Activated CD4-positive, alpha-beta T cell treated with anti-CD3 and anti-CD28 coated beads for 1 hour (primary cell): ENCODE data around the gene CRLF3.
"Not testable (repeated sequence)": the region's sequence is repeated elsewhere in the genome, so short reads cannot be mapped to it uniquely, and the experiment has no call there.

Experiments
- DNase-seq: peaks from one replicate; pipeline ENCODE4 v3.0.0-alpha.2; 2020

The CRLF3 gene

DNA sequence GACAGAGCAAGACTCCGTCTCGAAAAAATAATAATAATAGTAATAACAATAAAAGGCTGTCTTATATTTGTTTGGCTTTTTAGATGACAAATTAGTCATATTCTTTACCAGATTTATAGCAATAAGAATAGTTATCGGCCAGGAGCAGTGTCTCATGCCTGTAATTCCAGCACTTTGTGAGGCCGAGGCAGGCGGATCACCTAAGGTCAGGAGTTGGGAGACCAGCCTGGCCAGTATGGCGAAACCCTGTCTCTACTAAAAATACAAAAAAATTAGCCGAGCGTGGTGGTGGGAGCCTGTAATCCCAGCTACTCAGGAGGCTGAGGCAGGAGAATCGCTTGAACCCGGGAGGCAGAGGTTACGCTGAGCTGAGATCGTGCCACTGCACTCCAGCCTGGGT lies 10.3 kb downstream of the CRLF3 start:
- DNase-seq = not testable (repeated sequence)

DNA sequence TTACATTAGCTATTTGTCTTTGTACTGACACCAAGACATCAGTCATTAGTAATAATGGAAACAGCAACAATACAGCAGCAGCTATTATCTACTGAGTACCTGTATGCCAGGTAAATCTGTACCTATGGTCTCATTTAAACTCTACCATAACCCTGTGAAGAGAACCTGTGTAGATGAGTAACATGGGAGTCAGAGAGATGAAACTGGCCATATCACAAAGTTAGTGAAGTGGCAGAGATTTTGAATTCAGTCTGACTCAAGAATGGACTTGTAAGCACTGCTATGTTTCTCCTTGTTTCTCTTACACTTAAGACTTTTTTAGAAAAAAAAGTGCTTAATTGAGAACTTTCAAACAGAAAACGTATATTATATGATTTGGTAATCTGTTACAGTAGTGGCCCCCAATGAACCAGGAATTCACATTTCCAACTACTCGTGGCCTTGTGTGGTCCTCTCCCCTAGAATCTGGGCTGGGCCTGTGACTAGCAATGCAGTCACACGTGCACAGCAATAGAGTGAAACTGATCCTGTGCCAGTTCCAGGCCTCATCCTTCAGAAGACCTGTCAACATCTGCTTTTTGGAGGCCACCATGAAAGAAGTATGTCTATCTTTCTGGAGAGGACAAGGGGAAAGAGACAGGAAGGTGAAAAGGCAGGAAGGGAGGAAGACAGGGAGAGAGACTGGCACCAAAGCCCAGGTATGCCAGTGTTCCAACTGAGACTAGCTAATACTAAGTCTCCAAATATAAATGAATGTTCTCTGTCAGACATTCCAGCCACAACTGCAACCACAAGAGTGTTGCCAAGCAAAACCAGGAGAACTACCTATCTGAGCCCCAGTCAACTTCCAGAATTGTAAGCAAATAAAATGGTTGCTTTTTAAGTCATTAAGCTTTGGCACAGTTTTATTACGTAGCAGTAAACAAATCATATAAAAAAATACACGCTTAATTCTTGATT lies 12.0 kb downstream of the CRLF3 start:
- DNase-seq = no peak

DNA sequence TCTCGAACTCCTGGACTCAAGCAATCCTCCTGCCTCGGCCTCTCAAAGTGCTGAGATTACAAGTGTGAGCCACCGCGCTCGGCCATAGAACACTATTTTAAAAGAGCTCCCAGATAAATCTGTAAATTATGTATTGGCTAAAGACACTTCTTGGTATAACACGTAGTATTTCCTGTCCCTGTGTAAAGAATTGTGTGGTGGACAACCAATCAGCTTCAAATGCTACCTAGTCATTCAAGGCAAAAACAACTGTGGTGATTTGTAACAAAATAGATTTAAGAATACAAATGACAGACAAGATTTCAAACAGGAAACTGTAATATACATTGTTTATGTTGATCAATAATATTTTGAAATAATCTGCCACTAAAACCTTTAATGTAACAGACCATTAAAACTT lies 14.6 kb downstream of the CRLF3 start:
- no peak for DNase-seq

DNA sequence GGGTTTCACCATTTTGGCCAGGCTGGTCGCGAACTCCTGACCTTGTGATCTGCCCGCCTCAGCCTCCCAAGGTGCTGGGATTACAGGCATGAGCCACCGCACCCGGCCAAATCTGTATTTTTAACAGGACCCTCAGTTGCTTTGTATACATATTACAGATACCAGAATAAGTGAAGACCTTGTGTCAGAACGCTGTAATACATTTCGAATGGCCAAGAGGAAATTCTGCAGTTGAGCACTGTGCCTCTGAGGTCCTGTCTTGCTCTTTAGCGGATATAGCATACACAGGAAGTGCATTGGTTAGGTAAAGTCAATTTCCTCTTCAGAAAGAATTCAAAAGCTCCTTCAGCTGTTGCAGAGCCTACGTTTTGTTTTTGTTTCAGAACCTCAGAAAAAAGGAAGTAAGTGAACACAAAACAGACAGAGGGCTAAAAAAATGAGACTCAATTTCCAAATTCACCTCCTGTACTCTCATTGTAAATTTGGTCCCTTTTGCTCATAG lies 15.7 kb downstream of the CRLF3 start:
- no peak for DNase-seq

DNA sequence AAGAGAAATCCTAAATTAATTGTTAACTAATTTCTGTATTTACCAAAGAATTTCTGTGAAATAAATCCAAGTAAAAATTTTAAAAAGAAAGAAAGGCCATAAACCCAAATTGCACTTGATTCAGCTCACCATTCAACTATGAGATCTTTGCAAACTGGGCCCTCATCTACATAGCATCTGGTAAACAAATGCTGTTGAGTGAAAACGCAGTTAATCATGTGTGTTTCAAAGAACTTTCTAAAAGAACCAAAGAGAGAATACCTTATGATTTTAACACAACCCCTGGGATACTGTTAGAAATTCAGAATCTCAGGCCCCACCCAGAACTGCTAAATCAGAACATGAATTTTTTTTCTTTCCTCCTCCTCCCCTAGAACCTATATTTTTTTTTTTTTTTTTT lies 16.6 kb downstream of the CRLF3 start:
- DNase-seq = no peak

DNA sequence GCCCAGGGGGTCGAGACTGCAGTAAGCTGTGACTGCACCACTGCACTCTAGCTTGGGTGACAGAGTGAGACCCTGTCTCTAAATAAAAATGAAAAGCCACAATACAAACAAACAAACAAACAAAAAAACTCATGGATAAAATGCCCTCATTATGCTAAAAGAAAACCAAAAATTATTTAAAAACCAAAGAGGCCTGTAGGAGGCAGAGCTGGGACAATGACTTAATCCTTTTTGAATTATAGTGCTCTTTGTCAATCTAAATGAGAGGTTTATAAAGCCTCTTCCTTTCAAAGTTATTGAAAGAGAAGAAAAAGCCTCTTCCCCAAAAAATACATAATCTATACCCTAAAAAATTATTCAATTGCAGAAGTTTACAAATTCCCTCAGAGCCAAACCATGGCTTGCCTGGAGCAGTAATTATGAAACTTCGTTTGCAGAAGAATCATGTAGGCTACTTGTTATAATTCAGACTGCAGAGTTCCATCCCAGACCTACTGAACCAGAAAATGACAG lies 18.5 kb downstream of the CRLF3 start:
- DNase-seq = no peak

DNA sequence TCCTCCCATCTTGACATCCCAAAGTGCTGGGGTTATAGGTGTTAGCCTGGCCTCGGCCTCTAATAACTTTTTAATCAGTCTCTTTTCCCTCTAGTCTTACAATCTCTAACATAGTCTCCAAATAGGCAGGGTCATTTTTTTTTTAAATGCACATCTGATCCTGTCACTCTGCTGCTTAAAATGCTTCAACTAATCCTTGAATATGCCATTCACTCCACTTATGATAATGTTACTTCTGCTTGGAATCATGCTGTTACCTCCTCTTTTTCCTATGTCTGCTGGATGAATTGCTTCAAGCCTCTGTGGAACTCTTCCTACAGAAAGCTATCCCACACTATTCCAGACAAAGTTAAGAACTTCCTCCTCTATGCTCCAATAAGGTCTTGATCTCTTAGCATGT lies 22.8 kb downstream of the CRLF3 start:
- no peak for DNase-seq

DNA sequence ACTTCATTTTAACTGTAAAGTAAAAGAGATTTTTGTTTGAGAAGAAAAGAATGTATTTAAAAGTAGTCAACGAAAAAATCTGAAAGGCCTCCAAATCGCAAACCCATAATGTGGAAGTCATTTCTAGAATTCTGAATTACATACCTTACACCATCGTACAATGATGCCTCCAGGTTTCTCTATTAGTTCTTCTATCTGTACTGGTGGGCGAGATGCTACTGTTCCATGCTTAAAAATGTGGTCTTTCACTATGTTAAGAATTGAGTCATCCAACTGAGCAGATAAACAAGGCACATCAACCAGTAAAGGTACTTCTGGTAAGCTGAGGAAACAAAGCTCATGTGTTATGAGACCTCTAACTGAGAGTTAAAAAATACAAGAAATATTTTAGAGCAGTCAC lies 28.5 kb downstream of the CRLF3 start:
- no peak for DNase-seq

DNA sequence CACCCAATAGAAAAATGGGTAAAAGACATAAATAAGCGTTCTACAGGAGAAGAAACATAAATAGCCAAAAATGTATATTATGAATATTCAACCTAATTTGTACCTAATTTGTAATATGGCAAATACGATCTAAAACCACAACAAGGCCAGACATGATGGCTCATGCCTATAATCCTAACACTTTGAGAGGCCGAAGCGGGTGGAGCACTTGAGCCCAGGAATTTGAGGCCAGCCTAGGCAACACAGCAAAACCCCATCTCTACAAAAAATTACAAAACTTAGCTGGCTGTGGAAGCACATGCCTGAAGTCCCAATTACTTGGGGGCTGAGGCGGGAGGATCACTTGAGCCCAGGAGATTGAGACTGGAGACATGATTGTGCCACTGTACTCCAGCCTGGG lies 30.1 kb downstream of the CRLF3 start:
- no peak for DNase-seq

DNA sequence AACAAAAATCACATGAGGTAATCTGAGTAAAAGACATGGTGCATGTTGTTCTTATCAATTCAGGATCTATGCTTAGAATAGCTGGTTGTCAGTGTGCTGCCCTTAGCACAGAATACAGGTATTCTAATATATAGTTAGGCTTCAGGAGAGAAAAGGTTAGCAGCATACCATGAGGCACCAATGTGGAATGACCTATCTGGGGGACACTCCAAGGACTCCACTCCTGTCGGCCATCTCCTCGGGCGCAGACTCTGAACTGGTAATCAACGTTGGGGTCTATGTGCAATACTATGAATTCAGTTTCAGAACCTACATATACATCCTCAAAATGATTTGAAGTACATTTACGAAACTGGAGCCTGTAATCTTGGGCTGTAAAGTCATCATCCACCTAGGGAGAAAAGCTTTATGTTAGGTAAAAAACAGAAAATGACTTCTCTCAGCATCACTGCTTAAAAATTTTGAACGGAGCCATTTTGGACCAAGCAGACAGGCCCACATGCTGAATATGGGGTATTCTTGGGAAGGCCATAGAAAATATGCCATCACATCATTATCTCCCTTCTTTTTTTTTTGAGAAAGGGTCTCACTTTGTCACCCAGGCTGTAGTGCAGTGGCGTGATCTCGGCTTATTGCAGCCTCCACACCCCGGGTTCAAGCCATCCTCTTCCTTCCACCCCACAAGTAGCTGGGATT lies 31.1 kb downstream of the CRLF3 start:
- no peak for DNase-seq

DNA sequence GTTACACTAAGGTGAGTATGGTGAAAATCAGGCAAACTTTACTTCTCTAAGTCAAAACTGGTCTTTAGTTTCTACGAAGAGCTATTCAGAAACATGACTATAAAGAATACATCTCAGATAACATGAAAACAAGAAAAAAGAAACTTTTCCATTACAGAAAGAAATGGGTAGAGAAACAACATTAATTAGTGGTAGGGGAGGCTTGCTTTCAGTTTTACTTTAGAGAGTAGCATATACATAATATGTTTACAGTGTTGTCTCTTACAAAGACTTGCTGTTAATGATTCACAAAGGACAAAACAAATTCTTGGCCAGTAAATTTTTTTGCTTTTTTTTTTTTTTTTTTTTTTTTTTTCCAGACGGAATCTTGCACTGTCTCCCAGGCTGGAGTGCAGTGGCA lies 34.2 kb downstream of the CRLF3 start:
- DNase-seq = no peak

DNA sequence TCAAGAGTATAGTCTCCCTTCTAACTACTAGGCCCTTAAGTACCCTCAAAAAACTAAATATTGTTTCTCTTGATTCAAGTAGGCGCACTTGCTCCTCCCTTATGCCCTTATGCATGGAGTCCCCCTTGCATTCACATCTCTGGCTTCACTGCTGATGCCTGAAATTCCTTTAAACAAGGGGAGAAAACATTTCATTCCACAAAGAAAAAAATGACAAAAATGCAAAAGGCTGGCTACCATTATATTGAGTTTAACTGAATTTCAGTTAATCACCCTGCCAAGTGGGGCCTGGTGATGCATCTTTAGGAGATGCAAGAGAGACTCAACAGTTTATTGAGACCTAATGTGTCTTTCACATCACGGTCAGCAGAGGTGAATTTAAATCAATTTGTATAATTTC lies 35.6 kb downstream of the CRLF3 start:
- DNase-seq = no peak

DNA sequence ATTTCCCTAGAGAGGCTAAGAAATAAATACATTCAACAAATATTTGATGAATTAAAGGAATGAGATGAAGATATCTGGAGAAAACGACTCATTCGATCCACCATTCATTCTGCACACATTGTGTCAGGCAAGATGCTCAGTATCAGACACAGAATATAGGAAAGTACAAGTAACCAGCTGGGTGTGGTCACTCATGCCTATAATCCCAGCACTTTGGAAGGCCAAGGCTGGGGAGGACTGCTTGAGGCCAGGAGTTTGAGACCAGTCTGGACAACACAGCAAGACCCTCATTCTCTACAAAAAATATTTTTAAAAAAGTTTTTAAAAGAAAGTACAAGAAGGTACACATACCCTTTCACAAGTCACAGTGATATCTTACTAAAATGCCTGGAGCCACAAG lies 42.3 kb downstream of the CRLF3 start:
- DNase-seq = no peak

DNA sequence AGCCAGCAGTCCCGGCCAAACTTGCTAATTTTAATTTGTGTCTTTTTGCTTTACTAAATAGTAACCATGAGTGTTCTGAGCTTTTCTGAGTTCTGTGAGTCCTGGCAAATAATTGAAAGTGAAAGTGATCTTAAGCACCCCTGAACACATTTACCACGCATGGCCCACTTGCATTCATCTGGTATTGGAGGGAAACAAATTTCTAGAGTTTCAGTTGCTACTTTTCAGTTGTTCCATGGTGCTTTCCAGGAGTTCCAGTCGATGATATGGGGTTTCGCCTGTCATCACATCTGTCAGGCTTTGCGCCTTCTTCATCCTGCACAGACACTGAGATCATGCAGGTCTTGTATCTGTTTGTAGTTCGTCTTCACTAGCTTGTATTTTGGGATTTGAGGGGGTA lies 44.1 kb downstream of the CRLF3 start:
- no peak for DNase-seq

DNA sequence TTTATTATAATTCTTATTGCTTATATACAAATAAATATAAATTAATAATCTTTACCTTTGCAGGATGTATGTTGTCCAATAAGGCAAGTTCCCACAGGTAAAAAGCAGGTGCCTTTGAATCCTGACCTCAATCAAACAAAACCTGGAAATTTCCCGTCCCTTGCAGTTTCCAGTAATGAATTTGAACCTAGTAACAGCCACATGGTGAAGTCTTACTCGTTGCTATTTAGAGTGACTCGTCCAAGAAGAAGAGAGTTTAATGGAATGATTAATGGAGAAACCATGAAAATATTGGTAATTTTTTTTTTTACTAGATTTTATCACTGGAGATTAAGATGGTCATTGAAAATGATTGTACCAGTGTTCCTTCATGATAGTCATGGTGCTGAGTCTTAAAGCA lies 55.7 kb downstream of the CRLF3 start:
- DNase-seq = not testable (repeated sequence)

DNA sequence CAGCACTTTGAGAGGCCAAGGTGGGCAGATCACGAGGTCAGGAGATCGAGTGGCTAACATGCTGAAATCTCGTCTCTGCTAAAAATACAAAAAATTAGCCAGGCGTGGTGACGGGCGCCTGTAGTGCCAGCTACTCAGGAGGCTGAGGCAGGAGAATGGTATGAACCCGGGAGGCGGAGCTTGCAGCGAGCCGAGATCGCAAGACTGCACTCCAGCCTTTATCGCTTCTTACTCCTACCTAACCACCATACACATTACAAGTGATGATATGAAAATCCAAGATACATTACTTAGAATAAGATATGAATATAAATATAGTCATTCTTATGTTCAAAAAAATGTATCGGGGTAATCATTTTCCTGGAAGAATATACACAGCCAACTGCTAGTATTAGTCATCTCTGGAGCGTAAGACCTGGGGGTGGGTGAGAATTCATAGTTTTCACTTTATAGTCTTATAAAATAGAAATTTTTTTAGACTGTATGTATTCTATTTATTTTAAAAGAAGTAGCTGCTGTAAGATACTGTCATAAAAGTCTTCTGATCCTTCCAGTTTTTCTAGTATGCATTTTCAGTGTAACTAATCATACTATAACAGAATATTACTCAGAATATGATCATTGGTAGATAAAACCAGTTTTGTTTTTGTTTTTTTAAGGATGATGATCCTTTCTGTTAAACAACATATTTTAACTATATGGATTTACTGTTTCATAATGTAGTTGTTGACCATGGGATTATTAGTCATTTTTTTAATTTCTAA lies 56.7 kb downstream of the CRLF3 start:
- DNase-seq = not testable (repeated sequence)

DNA sequence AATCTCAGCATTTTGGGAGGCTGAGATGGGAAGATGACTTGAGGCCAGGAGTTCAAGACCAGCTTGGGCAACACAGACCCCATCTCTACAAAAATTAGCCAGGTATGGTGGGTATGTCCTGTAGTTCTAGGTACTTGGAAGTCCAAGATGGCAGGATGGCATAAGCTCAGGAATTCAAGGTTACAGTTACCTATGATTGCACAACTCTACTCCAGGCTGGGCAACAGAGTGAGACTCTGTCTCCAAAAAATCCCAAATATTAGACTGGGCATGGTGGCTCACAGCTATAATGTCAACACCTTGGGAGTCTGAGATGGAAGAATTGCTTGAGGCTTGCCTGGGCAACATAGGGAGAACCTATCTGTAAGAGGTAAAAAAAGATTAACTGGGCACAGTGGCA lies 63.4 kb downstream of the CRLF3 start:
- DNase-seq = no peak

DNA sequence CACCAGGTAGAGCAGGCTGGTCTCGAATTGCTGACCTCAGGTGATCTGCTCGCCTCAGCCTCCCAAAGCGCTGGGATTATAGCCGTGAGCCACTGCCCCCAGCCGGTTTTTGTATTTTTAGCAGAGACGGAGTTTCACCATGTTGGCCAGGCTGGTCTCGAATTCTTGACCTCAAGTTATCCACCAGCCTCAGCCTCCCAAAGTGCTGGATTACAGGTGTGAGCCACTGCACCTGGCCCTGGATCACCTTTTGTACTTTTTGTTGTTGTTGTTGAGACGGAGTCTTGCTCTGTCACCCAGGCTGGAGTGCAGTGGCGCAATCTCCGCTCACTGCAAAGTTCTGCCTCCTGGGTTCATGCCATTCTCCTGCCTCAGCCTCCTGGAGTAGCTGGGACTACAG lies 71.2 kb downstream of the CRLF3 start:
- DNase-seq = not testable (repeated sequence)

DNA sequence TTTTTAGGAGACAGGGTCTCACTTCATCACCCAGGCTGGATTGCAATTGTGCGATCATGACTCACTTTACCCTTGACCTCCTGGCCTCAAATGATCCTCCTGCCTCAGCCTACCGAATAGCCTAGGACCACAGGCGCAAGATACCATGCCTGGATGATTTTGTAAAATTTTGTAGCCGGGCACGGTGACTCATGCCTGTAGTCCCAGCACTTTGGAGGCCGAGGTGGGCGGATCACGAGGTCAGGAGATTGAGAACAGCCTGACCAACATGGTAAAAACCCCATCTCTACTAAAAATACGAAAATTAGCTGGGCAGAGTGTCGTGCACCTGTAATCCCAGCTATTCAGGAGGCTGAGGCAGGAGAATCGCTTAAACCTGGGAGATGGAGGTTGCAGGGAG lies 73.5 kb downstream of the CRLF3 start:
- not testable (repeated sequence) for DNase-seq

DNA sequence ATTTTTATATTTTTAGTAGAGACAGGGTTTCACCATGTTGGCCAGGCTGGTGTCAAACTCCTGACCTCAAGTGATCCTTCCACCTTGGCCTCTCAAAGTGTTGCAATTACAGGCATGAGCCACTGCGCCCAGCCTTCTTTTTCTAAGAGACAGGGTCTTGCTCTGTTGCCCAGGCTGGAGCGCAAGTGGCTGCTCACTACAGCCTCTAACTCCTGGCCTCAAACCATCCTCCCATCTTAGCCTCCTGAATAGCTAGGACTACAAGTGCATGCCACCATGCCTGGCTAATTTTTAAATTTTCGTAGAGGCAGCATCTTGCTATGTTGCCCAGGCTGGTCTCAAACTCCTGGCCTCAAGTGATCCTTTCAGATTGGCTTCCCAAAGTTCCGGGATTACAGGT lies 76.9 kb downstream of the CRLF3 start:
- DNase-seq = not testable (repeated sequence)

DNA sequence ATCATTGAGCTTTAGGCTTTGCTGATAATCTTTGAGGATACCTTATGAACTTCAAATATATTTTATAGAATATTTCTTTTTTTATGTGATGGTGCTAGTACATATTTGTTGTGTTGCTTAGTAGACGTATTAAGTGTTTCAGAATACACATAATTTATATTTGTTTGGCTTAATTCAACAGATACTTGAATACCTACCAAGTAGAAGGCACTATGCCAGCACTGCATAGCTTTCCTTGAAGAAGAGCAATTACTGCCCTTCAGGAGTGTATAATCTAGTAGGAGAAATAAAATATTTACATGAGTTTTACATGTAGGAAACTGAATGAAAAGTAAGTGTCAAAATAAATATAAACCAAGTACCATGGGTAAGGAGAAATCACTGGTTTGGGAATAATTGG lies 81.8 kb downstream of the CRLF3 start:
- DNase-seq = not testable (repeated sequence)

DNA sequence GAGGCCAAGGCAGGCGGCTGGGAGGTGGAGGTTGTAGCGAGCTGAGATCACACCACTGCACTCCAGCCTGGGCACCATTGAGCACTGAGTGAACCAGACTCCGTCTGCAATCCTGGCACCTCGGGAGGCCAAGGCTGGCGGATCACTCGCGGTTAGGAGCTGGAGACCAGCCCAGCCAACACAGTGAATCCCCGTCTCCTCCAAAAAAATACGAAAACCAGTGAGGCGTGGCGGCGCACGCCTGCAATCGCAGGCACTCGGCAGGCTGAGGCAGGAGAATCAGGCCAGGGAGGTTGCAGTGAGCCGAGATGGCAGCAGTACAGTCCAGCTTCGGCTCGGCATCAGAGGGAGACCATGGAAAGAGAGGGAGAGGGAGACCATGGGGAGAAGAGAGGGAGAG lies 88.1 kb downstream of the CRLF3 start:
- DNase-seq = not testable (repeated sequence)

DNA sequence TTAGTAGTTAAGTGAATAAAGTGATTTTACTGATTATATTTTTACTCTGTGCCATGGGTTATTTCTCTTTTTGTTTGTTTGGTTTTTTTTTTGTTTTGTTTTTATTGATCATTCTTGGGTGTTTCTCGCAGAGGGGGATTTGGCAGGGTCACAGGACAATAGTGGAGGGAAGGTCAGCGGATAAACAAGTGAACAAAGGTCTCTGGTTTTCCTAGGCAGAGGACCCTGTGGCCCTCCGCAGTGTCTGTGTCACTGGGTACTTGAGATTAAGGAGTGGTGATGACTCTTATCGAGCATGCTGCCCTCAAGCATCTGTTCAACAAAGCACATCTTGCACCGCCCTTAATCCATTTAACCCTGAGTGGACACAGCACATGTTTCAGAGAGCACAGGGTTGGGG lies 88.8 kb downstream of the CRLF3 start:
- not testable (repeated sequence) for DNase-seq
